NCI-H1694 (cell line): Measurements from ENCODE around the gene PHF20.
A peak's percentile ranks its signal among the peaks of the same experiment; 100 is the strongest.
"Not testable (repeated sequence)": the region's sequence is repeated elsewhere in the genome, so short reads cannot be mapped to it uniquely, and the experiment has no call there.

Experiments used
- DNase-seq: peaks from one replicate; lab custom pipeline; 2025; lab: John Stamatoyannopoulos, UW

Gene PHF20

GRCh38 chr20:35771689-35772562 lies at the start of gene PHF20:
Gene PHF20, plus strand, starts transcription at chr20:35772015. Its CDS starts 29,508 bp downstream, at chr20:35801523.
- peak; percentile 61 for DNase-seq

- not testable (repeated sequence) for DNase-seq
Observed at GRCh38 chr20:35723275-35723639, 48.6 kb upstream of the PHF20 start.

GRCh38 chr20:35723652-35724320 lies 48.0 kb upstream of the PHF20 start:
- not testable (repeated sequence) for DNase-seq

GRCh38 chr20:35724321-35725230 lies 47.2 kb upstream of the PHF20 start:
- no peak for DNase-seq

- DNase-seq, result no peak
Observed at GRCh38 chr20:35726842-35727711, 44.7 kb upstream of the PHF20 start.

GRCh38 chr20:35729283-35729807 lies 42.5 kb upstream of the PHF20 start:
- no peak for DNase-seq

GRCh38 chr20:35729836-35730582 lies 41.8 kb upstream of the PHF20 start:
- DNase-seq, result no peak

- DNase-seq, result no peak
Observed at GRCh38 chr20:35730583-35731468, 41.0 kb upstream of the PHF20 start.

- DNase-seq, result no peak
Observed at GRCh38 chr20:35731469-35731788, 40.4 kb upstream of the PHF20 start.

GRCh38 chr20:35731862-35732643 lies 39.8 kb upstream of the PHF20 start:
- no peak for DNase-seq

GRCh38 chr20:35732644-35732982 lies 39.2 kb upstream of the PHF20 start:
- DNase-seq, result no peak

GRCh38 chr20:35734374-35734773 lies 37.4 kb upstream of the PHF20 start:
- DNase-seq, result no peak

- DNase-seq, result no peak
Observed at GRCh38 chr20:35734777-35735649, 36.8 kb upstream of the PHF20 start.

- no peak for DNase-seq
Observed at GRCh38 chr20:35735826-35736470, 35.9 kb upstream of the PHF20 start.

- DNase-seq, result no peak
Observed at GRCh38 chr20:35737865-35738333, 33.9 kb upstream of the PHF20 start.

GRCh38 chr20:35738410-35739179 lies 33.2 kb upstream of the PHF20 start:
- no peak for DNase-seq
